COLO668 (cell line): ENCODE measurements around the gene LINC00237.

ENCODE experiments used
- DNase-seq: peaks from one replicate; lab custom pipeline; 2025; ENCODE audit not compliant: unreplicated experiment; lab: John Stamatoyannopoulos, UW

The LINC00237 gene

DNA sequence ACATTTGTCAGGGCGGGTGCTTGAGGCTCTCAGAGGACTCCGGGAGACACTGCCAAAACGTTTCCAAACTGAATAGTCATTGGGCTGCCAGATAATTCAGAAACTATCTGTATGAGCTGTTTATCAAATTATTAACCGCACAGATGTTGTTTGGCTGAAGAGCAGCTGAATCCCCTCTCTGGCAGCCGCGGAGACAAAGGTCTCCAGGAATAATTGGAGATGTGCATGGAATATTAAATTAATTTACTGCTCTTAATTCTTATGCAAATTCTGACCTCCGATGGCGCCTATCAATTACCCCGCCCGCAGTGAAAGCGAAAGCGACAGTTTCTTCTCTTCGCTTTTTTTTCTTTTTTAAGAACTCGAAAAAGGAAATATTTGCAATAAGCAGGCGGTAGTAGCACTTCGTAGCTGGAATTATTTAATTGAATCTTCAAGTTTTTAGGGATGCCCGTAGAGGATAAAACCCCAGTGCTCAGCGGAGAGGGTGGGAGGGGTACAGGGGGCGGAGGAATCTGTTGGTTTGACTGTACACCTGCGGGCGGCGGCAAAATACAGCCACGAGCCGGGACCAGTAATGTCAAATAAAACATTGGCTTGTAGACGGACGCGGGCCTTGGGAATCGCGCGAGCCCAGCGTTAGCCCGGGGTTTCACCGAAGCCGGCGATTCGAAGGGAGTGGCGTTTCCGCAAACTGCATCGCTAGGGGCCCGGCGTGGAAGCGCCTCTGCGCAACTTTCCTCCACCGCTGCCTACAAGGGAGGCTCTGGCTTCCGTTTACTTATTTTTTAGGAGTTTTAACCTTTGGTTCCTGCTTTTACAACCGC is 6.2 kb downstream of the LINC00237 start:
- DNase-seq: peak; percentile 79

DNA sequence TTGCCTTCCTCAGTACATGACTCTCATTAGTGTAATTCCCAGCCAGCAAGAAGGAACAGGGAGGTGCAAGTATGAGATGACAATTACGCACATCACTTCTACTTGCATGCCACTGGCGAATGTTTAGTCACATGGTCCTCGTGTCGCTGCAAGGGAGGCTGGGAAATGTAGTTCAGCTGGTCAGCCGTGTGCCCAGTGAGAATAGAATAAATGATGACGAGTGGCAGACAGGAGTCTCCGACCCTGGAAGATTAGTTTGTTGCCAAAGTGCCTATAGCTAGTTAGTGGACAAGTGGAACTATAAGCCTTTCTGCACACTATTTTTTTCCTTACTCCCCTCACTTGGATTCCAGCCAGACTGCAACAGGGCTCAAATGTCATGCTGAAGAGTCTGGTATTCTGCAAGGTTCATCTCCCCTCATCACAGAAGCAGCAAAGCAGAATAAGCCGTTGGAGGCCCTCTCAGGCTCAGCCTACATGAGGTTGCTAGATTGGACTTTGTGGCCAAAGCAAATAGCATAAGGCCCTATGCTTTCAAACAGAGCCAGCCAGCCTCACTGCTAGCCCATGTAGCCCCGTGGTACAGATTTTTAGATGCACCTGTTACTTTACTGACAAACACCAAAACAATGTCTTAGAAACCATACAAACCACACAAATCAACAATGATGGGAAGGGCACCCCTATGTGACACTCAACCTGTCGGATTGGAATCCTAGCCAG is 9.7 kb downstream of the LINC00237 start:
- no peak for DNase-seq

DNA sequence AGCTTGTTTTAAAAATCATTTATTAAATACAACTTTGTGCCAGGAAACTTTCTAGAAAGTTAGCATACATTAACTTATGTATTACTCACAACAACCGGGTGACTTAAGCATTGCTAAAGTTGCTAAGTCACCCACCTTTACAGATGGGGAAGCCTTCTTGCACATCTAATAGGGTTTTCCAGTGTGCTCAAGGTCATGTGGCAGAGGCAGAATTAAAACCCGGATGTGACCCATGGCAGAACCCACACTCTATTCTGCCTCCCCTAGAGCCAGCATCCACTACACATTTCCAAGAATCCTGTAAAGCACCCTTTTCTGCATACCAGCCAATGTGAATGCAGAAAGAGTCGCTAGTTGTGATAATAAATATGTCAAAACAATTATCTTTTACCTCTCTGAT is 13.4 kb downstream of the LINC00237 start:
- DNase-seq: no peak

DNA sequence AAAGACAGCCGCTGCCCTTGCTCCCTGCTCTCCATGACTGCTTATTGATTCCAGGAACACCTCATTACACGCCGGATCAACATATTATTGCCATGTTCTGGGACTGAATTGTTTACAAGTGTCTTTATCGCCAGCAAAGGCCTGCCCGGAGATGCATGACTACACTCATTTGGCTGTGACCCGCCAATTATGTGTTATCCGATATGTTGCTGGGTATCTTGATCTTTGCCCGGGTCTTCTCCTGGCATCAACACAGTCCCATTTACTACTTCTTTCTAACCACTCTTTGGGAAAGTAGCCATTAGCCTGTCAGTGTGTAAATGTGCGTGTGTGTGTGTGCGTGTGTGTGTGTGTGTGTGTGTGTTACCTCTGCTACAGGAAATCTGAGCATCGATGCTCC is 15.4 kb downstream of the LINC00237 start:
- peak; percentile 72 for DNase-seq

DNA sequence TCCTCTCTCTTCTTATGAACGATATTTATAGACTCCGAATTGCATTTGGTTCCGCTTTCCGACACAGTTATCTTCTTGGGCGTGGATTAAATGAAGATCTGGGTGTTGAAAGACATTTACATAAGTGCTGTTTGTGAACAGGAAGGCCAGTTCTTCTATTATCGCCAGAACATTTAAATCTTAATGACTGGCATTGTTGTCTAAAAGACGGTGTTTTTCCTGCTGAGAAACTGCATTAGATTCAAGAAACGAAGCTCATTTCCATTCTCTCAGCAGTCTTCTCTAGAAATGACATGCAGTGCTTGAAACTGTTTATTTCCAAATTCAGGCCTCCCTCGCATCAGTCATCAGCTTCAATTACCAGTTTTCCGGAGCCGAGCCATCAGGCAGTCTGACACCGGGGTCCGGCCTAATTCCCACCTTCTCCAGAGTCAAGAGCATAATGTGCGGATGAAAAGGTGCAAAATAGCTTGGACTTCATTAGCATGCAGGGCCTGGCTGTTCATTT is 16.0 kb downstream of the LINC00237 start:
- no peak for DNase-seq

DNA sequence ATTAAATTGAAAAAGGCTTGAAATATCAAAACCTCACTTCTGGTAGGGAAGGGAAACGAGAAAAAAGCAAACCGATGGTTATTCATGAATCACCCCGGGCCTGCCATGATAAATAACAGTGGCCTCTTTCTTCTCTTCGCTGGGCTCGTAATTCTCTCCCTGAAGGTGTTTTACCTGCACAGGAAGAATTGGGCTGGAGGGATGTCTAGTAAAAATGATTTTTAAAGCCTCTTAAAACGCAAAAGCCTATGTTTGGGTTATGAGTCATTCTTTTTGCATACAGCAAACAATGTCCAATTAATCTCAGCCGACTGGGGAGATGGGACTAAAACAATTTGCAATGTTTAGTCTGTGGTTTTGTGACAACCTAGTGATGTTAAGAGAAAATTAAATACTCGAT is 16.8 kb downstream of the LINC00237 start:
- DNase-seq: no peak

DNA sequence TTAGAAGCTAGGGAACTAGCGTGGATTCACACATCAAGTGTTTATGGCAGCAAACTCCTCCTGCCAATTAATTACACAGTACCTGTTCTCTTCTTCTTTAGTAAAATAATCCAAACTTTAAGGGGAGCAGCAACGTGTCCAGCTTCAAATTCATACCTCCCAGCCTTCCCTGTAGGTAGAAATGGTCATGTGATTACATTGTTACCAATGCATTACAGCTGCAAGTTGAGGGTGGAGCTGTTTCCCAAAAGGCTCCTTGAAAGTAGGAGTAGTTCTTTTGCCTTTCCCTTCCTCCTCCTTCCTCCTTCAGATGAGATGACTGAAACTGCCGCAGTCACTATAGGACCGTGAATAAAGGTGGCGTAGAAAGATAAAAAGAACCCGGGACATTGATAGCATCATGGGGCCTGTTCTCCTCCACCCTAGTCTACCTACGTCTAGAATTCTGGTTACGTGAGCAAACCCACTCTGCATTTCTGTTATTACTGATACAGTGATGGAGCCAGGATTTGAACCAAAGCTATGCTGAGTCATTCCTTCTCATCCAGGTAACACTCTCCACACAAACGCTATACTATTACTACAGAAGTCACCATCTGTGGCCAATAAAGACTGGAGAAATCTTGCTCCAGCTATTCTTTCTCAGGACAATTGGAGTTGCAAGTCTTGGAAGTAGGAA is 18.2 kb downstream of the LINC00237 start:
- no peak for DNase-seq

DNA sequence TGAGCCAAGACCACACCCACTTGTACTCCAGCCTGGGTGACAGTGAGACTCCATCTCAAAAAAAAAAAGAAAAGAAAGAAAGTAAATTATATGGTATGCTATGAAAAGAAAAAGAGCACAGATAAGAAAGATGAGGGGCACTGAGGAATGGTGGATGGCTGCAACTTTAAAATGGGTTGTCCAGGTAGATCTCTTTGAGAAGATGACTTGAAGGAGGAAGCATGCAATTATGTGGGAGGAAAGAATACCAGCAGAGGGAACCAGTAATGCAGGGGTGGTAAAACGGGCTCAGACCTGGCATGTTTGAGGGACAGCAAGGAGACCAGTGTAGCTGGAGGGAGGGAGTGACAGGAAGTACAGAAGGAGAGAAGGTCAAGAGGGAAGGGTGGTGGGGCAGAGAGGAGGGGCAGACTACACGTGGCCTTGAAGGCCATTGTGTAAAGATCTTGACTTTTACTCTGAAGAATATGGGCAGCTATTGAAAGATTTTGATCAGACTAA is 22.3 kb downstream of the LINC00237 start:
- no peak for DNase-seq

DNA sequence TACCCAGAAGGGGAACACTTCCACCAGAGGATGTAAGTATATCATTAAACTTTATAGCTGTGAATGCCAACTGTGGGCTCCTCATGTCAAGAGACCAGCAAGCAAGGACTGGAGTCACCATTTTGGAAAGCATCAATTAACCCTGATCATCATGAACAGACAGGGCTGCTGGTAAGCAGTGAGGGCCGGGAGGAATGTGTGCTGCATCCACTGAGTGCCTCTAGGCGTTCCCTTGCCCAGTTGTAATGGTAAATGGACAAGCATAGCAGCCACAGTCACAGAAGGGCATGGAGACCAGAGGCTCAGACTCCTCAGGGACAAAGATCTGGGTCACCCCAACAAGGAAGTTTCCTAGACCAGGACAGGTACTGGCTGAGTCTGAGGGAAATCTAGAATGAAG is 23.6 kb downstream of the LINC00237 start:
- no peak for DNase-seq

DNA sequence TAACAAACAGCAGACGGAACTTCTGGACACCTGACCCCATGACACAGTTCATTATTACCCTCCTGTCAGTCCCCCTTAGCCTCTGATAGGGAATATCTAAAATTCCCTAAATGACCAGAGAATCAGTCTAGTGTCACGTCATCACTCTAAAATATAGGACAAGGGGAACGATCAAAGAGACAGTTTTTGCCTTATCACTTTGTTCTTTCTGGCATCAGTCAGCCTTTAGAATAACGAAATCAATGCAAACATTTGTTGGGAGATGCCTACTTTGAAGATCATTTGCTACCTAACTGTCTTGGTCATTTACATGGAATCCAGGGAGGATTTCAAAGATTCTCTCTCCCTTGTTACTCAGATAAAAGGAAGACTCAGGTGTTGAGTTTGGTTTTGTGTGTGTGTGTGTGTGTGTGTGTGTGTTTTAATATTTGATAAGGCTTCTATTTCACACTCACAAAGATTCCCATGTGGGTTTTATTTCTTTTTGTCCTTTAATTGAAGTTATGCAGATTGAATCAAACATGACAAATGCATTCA is 28.3 kb downstream of the LINC00237 start:
- no peak for DNase-seq

DNA sequence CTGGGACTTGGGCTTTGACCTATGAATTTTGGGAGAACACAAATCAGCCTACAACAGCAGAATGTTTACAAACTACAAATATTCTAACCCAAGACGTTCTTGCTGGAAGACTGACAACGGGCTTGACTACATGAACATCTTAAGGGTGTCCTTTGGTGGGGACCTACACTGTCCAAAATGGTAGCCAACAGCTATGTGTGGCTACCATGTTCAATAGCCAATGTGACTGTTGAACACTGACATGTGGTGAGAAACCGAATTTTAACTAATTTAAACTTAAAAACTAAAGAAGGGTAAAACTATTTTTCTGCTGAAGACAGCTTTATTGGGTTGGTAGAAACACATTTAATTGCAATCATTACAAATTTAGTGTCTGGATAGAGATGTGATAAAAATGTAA is 30.1 kb downstream of the LINC00237 start:
- DNase-seq: no peak

DNA sequence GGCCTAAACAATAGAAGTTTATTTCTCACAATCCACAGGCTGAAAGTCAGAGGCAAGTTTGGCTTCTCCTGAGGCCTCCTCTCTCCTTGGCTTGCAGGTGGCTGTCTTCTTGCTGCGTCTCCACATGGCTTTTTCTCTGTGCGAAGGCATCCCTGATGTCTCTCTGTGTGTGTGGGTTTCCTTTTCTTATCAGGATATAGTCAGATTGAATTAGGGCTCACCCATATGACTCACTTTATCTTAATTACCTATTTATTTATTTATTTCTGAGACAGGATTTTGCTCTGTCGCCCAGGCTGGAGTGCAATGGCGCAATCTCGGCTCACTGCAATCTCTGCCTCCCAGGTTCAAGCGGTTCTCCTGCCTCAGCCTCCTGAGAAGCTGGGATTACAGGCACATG is 30.7 kb downstream of the LINC00237 start:
- no peak for DNase-seq

DNA sequence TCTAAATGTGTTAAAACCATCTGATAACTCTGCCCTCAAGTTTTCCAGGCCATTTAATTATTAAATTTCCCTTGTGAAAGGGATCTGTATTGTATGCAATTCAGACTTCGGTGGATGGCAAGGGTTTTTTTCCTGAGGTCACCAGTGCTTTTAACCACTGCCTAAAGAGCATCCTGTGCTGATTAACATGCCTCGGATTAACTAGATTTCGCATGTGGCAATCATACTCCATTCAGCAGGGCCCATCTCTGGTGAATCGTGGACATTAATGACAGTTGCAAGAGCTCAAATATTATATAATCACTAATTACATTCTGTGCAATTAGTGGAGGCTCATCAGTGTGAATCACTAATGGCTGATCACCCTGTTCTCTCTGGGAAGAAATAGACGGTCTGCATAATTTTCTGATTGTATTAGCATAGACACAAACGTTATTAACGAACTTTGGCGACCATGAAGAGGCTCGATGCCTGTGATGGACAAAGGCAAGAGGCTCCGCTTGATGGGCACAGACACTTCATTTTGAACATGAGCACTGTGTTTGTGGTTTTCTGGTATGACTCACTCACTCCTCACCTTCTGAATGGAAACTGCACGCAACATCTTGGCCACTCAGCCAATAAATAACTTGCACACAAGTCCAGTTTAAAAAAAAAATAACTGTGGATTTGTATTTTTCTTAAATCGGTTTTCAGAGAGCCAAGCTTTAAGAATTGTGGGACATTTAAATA is 31.4 kb downstream of the LINC00237 start:
- no peak for DNase-seq

DNA sequence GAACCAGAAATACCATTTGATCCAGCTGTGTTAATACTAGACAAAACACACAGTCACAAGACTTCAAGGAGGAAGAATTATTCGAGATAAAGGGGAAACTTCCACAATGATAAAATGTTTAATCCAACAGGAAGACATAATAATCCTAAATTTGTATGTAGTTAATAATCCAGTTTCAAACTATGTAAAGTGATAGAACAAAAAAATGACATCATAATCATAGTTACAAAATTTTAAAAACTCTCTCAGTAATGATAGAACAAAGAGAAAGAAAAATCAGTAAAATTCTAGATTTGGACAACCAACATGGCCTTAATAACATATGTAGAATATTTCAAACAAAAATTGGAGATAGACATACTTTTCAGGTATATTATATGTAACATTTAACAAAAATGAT is 38.9 kb downstream of the LINC00237 start:
- no peak for DNase-seq

DNA sequence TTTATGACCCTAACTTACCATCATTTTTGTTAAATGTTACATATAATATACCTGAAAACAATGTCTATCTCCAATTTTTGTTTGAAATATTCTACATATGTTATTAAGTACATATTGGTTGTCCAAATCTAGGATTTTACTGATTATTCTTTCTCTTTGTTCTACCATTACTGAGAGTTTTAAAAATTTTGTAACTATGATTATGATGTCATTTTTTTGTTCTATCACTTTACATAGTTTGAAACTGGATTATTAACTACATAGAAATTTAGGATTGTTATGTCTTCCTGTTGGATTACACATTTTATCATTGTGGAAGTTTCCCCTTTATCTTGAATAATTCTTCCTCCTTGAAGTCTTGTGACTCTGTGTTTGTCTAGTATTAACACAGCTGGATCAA is 41.2 kb downstream of the LINC00237 start:
- DNase-seq: no peak

DNA sequence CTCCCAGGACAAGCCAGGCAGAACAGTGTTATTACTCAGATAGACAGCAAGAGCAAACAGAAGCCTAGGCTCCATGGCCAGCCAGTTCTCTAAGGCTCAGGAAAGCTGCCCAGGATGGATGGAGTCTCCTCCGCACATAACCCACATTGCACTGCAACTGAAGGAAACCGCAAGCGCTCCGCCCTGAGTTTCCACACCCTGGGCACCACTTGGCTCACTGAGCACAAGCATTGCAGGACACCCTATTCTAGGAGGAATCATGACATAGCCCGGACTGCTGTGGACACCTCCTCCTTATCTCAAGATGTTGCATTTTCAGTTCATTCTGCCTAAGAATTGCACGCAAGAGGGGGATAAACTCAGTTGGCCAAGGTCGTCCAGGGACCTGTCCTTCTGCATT is 42.9 kb downstream of the LINC00237 start:
- DNase-seq: no peak

DNA sequence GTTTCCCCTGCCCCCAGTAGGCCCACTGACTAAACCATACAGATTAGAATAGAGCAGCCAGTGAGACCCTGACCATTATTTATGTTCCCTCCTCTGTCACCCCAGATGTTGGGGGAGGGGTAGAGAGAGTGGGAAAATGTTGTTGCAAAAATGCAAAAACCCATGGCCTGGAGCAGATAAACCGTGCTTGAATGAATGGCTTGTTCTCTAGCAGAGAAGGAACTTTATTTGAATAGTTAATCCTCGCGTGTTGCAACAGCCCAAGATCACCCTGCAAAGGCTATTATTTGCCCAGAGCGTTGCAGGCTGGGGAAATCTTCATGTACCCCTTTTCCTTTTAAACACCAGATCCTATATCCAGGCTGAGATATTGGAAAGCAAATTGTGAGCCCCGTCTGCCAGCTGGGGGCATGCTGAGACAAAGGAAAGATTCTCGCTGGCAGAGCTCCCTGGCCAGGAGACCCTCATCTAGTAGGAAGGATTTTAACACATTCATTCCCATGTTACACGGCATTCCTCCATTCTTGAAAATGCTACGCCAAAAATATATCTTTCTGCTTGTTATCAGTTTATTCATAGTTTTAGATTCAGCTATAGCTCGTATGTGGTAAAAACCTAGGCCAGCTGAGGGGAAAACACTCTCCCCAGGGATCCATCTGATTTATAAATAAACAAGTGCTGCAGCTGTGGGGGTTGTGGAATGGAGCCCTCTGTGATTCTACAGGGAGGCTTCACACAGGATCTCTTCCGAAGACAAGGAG is 53.0 kb downstream of the LINC00237 start:
- peak; percentile 21 for DNase-seq

DNA sequence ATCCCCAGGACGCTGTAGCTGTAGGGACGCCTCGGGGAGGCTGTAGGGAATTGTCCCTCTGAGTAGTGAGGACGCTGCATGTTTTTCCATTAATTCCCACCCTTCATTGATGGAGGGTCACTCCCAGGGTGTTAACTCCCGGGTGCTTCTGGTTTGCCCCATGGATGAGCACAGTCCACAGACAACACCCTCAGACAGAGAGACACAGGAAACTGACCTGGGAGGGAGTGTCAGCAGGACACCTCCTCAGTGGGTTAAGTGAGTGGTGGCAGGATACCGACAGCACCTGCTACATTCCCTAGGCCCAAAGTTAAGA is 53.5 kb downstream of the LINC00237 start:
- DNase-seq: no peak

DNA sequence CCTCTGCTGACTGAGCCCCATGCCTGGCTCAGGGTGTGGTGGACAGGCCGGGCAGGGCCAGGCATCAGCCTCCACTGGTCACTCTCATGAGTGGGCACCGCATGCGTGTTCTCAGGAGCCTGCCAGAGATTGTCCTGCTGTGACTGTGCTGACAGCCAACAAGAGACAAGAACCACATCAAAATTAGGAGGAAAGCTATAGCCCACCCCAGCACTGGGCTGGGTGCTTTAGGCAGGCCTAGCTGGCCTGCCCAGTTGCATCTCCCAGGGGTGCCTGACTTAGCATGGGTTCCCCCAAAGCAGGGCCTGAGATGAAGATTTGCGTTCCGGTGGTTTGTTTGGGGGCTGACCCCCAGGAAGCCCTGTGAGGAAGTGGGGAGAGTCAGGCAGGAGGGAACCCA is 53.9 kb downstream of the LINC00237 start:
- DNase-seq: no peak

DNA sequence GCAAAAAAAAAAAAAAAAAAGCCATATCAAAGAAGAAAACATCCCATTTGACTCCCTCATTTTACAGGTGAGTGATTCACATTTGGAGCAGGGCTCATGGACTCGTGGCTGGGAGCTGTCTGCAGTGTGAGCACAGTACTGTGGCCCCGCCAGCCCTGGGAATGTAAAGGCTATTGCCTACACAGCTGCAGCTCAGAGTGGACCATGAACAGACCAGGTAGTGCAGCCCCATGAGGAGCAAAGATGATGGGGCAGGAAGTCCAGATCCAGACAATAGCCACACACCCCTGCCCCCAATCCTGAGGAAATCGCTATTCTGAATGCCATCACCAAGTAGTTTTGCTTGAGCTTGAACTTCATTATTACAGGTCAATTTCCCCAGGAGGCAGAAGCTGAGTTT is 55.4 kb downstream of the LINC00237 start:
- no peak for DNase-seq
